Prostate gland (tissue), 2 donors: ENCODE data around the gene SDR9C7. TPM values are rescaled to one million over a fixed set of nuclear protein-coding genes. Genes with fewer than 3 reads are reported as not detected.
"Not testable (repeated sequence)": the region's sequence is repeated elsewhere in the genome, so short reads cannot be mapped to it uniquely, and the experiment has no call there.

Experiments used
- DNase-seq: peaks from one replicate; pipeline ENCODE4 v3.0.0-alpha.2; 2019; ENCODE audit warnings: low spot score
- H3K27ac ChIP-seq, 2 donors: fragments of 200-600 bp; sonication (generic); 2 replicates each; pipeline ENCODE4 v1.5.1; 2017 to 2019
- H3K27me3 ChIP-seq: fragments of 200-600 bp; sonication (generic); replicated peaks from 2 replicates; pipeline ENCODE4 v1.5.1; 2019; ENCODE audit not compliant: insufficient read depth
- H3K36me3 ChIP-seq, 2 donors: fragments of 200-600 bp; sonication (generic); 1 replicate in 1 of 2; 2 replicates in 1 of 2; pipeline versions ENCODE4 v1.5.1 to v1.8.1; 2017 to 2019
- H3K4me1 ChIP-seq: fragments of 200-600 bp; sonication (generic); replicated peaks from 2 replicates; pipeline ENCODE4 v1.5.1; 2019
- H3K4me3 ChIP-seq, 2 donors: fragments of 200-600 bp; sonication (generic); 2 replicates each; pipeline ENCODE4 v1.5.1; 2017 to 2019
- H3K9me3 ChIP-seq: fragments of 200-600 bp; sonication (generic); 2 replicates; pipeline ENCODE4 v1.5.1; 2017
- CTCF ChIP-seq, 4 experiments: fragments of 200-600 bp in 2 of 4; fragments of 450-650 bp in 2 of 4; sonication (generic) in 2 of 4; IDR thresholded peaks; 1 replicate in 3 of 4; 2 replicates in 1 of 4; pipeline ENCODE4 v1.5.1; 2016 to 2019; ENCODE audit warnings: antibody characterized with exemption in 4 of 4, mild to moderate bottlenecking in 2 of 4, moderate library complexity in 2 of 4
- POLR2A ChIP-seq: fragments of 450-650 bp; IDR thresholded peaks from one replicate; pipeline ENCODE4 v1.6.1; 2016; ENCODE audit warnings: antibody characterized with exemption, mild to moderate bottlenecking
- POLR2AphosphoS5 ChIP-seq: sonication (generic); formaldehyde crosslinking; IDR thresholded peaks from one replicate; pipeline ENCODE4 v1.6.1; 2017; ENCODE audit warnings: antibody characterized with exemption
- WGBS: methylation state at CpG from one replicate; pipeline ENCODE4 v1.1.5; 2018; 5-methylcytosine and 5-hydroxymethylcytosine counted together
- intact Hi-C: fragments of 100-400 bp; cut with DNase I; formaldehyde crosslinking; loops from one replicate; pipeline ENCODE4 v1.14.2; 2022
- total RNA-seq, 2 donors: library from RNA; depleted of rRNA; stranded (reverse); fragments of >200 nt; gene quantifications; one replicate each; pipeline ENCODE4 v1.1.0, GENCODE V29; 2016

The SDR9C7 gene
- total RNA-seq, 2 donors from 2014 or later = 1.1 TPM; not detected in 1

DNA sequence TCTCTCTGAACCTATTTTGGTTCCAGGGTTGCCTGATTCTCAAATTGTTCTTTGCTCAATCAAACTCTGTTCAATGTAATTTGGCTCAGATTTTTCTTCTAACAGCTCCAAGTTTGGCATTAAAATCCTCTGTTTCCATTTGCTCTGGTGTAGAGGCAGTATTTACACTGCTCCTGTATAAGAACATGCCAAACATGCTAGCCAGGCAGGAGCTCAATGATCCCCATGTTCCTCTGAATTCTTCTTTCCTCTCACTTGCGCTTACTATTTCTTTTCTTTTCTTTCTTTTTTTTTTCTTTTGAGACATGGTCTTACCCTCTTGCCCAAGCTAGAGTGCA is 17.2 kb downstream of the SDR9C7 start:
- no peak for TF ChIP-seq POLR2AphosphoS5
- no peak for TF ChIP-seq CTCF (IDR thresholded peaks at IDR 0.05)
- Histone ChIP-seq H3K36me3 (no peaks in the 10 kb centered on the region), H3K4me3 (no peak overlapping the region), H3K27ac (no peak overlapping the region), H3K4me1 (no peaks in the 10 kb centered on the region), H3K9me3 (no peaks in the 10 kb centered on the region), H3K27me3 (no peaks in the 10 kb centered on the region)
- intact Hi-C loops = no loop called here
- WGBS = 64% methylated on average over 1 of the region's 1 CpG
- DNase-seq = no peak

DNA sequence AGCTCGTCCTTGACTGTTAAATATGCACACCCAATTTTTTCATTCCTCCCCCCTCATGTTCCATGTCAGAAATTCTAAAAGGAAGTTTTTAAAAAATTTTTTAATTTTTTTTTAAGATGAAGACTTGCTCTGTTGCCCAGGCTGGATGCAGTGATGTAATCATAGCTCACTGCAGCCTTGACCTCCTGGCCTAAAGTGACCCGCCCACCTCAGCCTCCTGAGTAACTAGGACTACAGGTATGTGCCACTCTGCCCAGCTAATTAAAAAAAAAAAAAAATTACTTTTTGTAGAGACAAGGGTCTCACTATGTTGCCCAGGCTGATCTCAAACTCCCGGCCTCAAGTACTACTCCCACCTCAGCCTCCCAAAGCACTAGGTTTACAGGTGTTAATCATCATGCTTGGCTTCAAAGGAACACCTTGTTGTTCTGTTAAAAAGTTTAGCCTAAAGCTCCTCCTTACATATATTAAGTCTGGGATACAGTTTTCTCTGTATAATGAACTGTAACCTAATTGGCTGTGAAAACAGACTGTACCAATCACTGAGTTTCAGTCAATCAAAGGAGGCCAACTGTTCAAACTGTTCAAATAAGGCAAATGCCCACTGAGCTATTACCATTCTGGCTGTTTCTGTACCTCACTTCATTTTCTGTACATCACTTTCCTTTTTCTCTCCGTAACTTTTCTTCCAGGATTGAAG is 17.8 kb downstream of the SDR9C7 start:
- Histone ChIP-seq H3K27me3 (no peaks in the 10 kb centered on the region), H3K9me3 (no peaks in the 10 kb centered on the region), H3K4me1 (no peaks in the 10 kb centered on the region), H3K27ac (no peak overlapping the region), H3K4me3 (no peak overlapping the region), H3K36me3 (no peaks in the 10 kb centered on the region)
- DNase-seq = no peak
- TF ChIP-seq POLR2AphosphoS5 (no peak), POLR2A (no peak), CTCF (IDR thresholded peaks at IDR 0.05) (no peak)
- WGBS = 81% methylated on average over 4 of the region's 4 CpGs
- intact Hi-C loops = no loop called here

DNA sequence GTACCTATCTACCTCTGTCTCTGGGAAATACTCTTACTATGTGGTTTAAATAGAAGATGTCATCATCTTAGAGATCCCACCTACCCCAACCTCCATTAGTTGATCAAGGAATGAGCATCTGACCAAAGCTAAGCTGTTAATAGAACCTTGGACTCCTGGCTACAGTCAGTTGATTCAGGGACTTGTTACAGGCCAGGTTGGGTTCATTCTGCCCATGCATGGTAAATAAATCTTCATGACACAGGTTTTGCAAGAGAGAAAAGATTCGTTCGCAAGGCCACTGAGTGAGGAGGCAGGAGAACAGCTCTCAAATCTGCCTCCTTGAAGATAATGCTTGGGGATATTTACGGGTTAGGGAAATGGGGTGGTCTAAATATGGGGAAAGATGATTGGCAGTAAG is 19.5 kb downstream of the SDR9C7 start:
- no peak for TF ChIP-seq POLR2AphosphoS5
- TF ChIP-seq POLR2A = no peak
- no peak for TF ChIP-seq CTCF (IDR thresholded peaks at IDR 0.05)
- 84% methylated on average over 3 of the region's 3 CpGs for WGBS

GRCh38 chr12:56914256-56914655 is 20.0 kb downstream of the SDR9C7 start:
- H3K36me3 ChIP-seq = no peaks in the 10 kb centered on the region
- H3K27ac ChIP-seq = no peak overlapping the region
- no peaks in the 10 kb centered on the region for H3K9me3 ChIP-seq
- H3K4me3 ChIP-seq = no peak overlapping the region
- no peaks in the 10 kb centered on the region for H3K27me3 ChIP-seq
- intact Hi-C loops = no loop called here
- no peak for DNase-seq
- no peaks in the 10 kb centered on the region for H3K4me1 ChIP-seq
- TF ChIP-seq CTCF (IDR thresholded peaks at IDR 0.05) (no peak), POLR2AphosphoS5 (no peak), POLR2A (no peak)

More for the DNA sequence above, 19.5 kb downstream of the SDR9C7 start:
- H3K4me3 ChIP-seq = no peak overlapping the region
- H3K27ac ChIP-seq = no peak overlapping the region
- no peaks in the 10 kb centered on the region for H3K4me1 ChIP-seq
- intact Hi-C loops = no loop called here
- H3K27me3 ChIP-seq = no peaks in the 10 kb centered on the region
- DNase-seq = no peak
- no peaks in the 10 kb centered on the region for H3K9me3 ChIP-seq
- H3K36me3 ChIP-seq = no peaks in the 10 kb centered on the region

- H3K36me3 ChIP-seq, H3K27ac ChIP-seq, intact Hi-C loops, DNase-seq, H3K4me3 ChIP-seq, H3K4me1 ChIP-seq, H3K27me3 ChIP-seq, H3K9me3 ChIP-seq: not testable (repeated sequence)
- WGBS = 81% methylated on average over 2 of the region's 2 CpGs
Observed at GRCh38 chr12:56909403-56909802, 24.8 kb downstream of the SDR9C7 start.
